HG03378 (cell line): Measurements from ENCODE around the gene BMI1.
"Not testable (repeated sequence)": the region's sequence is repeated elsewhere in the genome, so short reads cannot be mapped to it uniquely, and the experiment has no call there.

Source experiments
- ATAC-seq: cut with Tn5 transposase; IDR thresholded peaks from one replicate; pipeline ENCODE4 v1.9.1; 2021; ENCODE audit warnings: mild to moderate bottlenecking, moderate library complexity; ENCODE audit not compliant: unreplicated experiment

BMI1 gene

DNA sequence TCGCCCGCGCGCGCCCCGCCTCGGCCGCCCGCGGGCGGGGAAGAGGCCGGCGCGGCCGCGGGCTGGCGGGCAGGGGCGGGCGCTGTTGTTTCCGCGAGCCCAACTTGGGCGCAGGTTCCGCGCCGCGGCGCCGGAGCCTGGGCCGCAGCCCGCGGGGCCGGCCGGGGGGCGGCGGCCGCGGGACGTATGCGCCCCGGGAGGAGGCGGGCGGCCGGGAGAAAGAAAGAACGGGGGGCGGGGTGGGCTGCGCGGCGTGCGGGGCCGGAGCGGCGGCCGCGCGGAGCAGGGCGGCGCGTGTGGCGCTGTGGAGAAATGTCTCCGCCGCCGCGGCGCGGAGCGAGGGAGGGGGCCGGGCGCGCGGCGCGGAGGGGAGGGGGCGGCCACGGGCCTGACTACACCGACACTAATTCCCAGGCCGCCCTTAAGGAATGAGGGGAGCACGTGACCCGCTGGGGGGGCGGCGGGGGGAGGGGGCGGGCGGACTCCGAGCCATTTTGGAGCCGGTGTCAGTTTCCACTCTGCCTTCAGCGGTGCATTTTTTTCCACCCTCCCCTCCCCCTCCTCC, at the start of gene BMI1:
Gene BMI1 (plus strand): TSS at position 509 of the 565 bp plus-strand sequence. CDS start 5,351 bp downstream, outside the sequence.
- no peak for ATAC-seq

DNA sequence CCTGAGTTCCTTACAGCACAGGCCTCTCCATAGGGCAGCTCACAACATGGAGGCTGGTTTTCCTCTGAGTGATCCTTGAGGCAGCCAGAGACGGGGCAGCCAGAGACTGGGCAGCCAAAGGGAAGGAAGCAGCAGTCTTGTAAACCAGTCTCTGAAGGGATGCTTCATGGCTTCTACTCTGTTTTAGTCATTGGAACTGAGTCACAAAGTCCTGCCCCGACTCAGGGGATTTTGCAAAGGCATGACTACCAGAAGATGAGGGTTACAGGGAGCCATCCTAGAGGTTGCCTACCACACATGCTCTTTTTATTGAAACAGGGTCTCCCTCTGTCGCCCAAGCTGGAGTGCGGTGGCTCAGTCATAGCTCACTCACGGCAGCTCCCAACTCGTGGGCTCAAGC, 49.1 kb upstream of the BMI1 start:
- ATAC-seq = no peak

DNA sequence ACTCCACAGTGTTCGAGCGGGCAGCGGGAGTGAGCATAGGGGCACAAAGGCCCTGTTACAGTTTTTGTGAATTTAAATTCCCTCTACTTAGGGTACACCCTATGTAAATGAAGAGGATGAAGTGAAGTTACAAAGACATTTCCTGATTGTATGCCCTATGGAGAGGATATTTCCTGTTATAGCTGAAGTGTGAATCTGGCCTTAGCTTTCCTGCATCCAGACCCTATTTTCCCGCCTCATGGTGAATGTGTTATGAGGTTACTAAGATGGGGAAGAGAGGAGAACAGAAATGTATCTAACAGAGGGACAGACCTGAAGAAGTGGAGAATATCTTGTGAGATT, 42.5 kb upstream of the BMI1 start:
- ATAC-seq = no peak

DNA sequence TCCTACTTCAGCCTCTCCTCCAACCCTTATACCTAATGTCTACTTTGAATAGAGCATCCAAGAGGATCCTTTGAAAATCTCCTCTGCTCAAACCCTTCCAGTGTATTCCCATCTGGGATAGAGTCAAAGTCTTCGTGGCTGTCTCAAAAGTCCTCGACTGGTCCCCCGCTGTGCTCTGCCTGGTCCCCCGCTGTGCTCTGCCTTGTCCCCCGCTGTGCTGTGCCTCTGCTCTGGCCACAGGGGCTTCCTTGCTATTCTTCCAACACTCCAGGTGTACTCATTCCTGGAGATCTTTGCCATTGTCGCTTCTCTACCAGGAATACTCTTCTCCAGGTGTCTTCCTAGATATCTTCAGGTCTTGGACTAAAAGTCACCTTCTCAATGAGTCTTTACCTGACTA, 40.8 kb upstream of the BMI1 start:
- ATAC-seq = no peak

DNA sequence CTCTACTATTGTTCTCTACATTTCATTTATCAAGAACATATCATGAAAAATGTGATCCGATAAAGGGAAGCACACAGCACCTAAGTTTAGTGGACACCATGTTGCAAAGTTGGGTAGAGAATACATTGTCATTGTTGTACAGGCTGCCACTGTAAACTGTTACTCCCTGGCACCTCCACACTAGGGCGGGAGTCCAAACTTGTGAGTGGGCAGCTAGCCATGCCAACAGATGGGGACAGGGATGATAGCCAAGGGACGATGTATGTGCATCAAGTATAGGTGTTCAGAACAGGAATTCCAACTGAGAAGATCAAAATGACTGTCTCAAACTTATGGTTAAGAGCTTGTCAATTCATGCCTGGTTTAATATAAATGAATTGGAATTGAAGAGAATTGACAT, 35.8 kb upstream of the BMI1 start:
- no peak for ATAC-seq

DNA sequence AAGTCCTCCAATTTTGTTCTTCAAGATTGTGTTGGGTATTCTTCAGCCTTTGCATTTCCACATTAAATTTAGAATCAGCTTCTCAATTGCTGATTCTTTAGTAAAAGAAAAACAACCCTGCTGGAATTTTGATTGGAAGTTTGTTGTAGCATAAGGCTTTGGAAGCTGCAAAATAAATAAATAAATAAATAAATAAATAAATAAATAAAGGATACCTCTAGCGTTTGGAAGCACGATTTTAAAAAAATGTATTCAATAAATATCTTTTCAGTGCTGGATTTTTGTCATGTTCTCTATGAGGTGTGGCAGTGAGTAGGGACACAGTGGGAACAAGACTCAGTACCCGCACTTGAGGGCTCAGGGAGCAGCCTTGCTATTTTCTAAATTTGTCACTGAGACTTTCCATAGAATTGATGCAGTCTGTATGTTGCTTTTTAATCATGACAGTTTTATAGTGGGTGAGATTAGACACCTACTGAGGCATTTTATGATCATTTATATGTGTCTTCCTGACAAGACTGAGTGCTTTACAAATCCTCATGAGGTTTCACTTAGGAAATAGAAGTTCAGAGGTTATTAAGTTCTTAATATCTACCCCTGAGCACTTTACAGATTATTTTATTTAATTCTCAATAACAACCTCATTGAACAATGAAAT, 27.0 kb upstream of the BMI1 start:
- no peak for ATAC-seq

DNA sequence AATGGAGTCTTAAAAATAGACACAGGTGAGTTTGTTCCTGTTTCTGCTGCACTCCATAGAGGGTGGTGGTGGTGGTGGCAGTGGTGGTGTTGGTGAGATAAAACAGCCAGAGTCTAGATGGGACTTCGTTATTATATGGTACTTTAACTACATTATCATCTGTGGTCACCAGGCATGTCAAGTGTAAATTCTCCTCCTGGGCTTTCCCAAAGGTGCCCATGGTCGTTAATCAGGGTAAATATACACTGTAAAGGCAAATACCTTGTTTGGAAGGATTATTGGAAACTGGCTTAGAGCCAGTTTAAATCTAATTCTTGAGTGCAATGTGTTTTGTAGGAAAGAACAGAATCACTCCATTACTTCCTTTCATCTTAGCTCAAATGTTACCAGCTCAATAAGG, 26.2 kb upstream of the BMI1 start:
- ATAC-seq = no peak

DNA sequence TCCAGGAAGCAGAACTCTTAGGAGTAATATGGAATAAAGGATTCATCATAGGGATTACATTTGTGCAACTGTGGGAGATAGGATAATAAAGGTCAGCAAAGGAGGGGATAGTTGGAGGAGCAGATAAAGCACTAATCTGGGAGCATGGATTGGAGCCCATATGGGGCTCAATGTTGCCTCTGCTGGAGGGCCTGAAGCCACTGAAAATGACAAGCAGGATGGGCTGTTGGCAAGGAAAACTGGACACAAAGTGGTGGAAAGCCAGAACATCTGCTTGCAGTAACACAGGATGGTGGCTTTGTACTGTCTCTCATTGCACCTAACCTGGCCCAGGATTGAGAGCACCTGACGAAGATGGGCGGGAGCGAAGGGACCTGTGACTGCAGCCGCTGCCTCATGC, 19.7 kb upstream of the BMI1 start:
- ATAC-seq = no peak

DNA sequence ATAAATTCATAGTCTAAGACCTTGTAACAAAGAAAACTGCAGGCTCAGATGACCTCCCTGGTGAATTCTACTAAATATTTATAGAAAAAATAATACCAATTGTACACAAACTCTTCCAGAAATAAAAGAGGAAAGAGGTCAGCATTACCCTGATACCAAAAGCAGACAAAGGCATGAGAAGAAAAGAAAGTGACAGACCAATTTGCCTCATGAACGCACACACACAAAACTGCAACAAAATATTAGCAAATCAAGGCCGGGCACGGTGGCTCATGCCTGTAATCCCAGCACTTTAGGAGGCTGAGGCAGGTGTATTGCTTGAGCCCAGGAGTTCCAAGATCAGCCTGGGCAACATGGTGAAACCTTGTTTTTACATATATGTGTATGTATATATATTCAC, 17.4 kb upstream of the BMI1 start:
- no peak for ATAC-seq

DNA sequence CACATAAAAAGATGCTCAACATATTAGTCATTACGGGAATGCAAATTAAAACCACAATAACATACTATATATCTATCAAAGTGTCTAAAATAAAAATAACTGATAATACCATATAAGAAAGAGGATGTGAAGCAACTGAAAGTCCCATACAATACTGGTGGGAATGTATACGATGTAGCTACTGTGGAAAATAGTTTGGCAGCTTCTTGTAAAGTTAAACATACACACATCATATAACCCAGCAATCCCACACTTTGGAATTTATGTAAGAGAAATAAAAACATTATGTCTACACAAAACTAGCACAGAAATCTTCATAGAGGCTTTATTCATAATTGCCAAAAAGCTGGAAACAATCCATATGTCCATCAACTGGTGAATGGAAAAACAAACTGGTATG, 15.2 kb upstream of the BMI1 start:
- no peak for ATAC-seq

DNA sequence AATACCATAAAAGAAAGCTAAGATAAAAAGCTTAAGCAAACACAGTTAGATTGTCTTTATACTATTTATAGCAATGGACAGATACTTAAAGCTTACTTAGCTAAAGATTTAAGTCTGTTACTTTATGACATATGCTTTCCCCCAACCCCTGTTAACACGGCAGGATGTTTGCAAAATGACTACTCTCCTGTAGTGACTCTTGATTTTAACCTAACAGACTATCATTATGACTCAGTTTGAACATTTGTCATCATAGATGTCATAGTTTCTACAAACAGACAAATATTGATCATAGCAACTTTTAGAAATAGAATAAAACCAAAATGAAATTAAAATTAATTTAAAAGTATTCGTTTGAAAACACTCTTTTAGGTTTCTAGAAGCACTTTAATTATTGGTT, 12.5 kb upstream of the BMI1 start:
- peak; percentile 97 for ATAC-seq

DNA sequence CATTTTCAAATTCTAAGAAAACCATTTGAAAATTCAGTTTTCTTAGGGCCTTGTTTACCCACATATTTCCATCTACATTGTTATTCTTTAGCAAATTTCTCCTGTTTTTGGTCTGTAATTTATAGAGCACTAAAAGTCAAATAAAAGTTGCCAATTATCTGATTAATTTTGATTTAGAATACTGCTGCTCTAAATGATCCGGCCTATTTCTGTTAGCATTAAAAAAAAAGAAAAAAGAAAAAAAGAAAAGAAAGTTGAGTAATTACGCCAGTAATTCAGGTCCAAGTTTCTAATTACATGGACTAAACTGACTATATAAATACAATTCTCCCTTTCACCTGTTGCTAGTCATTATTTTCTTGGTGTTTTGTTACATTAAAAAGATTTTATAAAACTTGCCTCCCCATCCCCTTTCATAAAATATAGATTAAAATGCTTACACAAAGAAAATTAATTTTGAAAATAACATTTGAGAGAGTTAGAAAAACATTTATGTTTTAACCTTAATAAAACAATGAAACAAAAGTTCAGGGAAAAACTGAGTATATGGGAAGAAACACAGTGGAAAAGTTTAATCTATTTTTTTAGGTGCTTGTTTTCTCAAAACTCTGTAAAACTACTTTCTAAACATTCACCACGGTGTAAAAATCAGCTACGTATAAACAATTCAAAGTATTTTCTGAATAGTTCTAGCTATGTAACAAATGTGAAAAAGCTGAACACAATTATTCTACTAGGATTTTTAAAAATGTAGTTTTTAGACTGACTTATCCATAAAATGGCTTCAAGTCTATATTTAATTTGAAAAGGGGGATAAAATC, 11.5 kb upstream of the BMI1 start:
- ATAC-seq = no peak

DNA sequence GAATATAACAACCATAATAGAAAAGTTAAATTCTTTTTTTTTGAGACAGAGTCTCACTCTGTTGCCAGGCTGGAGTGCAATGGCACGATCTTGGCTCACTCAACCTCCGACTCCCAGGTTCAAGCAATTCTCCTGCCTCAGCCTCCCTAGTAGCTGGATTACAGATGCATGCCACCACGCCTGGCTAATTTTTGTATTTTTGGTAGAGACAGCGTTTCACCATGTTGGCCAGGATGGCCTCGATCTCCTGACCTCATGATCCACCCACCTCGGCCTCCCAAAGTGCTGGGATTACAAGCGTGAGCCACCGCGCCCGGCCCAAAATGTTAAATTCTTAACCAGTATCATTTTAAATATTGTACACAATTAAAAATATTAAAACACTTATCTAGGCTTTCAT, 10.9 kb upstream of the BMI1 start:
- not testable (repeated sequence) for ATAC-seq

DNA sequence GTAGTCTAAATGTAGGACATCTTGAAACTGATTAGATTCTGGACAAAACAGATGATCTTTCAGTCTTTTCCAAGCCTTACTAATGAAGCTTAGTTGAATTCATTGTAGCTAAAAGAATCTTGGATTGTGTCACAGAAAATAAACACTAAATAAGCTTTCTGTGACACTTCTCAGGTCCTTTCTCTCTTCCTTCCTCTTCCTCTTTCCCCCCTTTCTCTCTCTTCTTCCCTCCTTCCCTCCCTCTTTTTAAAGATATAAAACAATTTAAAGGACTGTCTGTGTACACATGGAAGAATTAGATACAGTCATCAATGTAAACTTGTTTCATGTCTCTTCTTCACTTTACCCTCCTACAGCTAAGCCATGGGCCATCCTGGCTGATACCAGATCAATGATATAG, 10.0 kb upstream of the BMI1 start:
- no peak for ATAC-seq

DNA sequence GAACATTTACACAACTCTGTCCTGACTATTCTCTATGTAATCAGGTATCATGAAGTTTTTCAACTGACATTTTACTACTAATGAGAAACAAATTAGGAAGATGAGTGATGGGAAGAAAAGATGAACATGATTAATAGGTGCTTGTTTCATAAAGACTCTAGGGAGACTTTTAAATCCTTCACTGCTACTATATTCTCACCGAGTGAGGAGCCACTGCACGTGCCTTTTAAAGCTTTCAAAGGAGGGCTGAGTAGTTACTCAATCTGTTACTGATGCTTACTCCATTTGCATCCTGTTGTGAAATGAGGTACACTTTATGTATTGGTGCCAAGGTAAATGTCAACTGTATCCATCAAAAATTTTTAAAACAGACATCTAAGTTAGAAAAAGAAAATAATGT, 6.0 kb upstream of the BMI1 start:
- no peak for ATAC-seq

DNA sequence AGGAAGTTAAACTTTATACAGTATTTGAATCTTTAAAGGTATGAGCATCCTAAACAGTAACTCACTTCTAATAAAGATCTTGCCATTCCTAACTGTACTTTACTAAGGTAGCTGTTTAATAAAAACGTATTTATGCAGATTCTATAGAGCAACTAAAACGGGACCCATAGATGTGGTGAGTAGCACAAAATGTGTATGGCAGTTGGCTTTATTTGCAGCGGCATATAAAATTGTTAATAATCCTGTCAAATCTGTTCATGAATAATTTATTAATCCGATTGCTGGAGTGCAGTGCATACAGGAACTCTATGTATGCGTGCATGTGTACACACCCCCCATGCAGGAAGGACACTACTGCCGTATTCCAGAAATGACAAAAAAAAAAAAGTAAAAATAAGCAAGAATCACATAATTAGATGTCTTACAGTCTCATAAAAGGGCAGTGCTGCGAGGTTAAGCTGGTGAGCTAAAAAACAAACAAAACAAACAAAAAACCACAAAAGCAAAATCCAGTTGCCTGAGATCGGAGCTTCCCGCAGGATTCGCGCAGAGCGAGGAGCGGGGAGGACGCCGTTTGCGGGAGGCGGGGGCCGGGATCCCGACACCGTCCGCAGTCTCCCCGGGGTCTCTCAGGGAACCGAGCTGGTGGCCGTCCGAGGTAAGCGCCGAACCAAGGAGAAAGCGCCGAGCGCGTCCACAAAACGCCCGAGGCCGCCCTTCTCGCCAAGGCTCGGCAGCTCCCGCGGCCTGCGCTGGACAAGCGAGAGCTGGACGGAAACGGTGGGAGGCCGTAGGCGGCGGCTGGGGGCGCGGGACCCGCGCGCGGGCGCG, 5.2 kb upstream of the BMI1 start:
- ATAC-seq = peak; percentile 8

DNA sequence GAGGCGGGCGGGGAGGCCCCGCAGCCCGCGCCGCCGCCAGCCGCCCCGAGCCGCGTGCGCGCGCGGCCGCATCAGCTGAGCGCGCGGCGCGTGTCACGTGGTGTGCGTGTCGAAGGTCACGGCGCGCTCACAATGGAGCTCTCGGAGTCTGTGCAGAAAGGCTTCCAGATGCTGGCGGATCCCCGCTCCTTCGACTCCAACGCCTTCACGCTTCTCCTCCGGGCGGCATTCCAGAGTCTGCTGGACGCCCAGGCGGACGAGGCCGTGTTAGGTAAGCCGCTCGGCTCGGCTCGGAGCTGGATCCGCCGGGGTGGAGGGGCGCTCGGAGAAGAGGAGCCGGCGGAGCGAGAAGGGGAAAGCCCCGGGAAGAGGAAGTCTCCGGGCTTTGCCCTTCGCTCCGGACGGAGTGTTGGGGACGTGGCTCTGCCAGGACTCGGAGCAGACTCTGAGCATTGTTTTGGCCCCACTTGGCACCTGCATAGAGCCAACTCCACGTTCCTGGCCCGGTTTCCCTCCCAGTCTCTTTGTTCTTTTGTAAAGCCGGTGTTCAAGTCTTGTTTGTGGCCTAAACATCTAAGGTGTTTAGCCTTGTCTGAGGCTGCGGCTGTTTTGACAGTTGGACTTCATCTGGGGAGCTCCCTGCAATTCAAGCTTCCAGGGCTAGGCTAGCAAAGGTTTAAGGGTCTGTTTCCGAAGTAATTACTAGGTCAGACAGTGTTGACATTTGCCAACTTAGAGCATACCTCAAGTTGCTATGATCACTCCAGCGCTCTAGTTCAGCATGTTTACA, 4.4 kb upstream of the BMI1 start, which contains the start of gene COMMD3:
Gene COMMD3 (plus strand): TSS at position 103 of the 790 bp plus-strand sequence. CDS start 30 bp downstream, at position 133.
- ATAC-seq = peak; percentile 68

DNA sequence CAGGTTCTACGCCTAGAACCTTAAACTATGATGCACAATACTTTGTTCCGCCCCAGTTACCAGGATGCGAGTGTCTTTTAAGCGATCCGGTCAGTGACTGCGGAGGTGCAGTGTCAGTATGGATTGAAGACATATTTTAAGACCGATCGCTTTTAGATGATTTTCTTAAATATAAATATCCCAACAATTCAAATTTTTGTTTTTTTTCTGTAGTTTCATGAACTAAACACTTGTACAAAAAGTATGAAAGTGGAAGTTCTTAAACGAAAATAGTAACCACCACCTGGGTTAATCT, 3.9 kb upstream of the BMI1 start:
- peak; percentile 29 for ATAC-seq

DNA sequence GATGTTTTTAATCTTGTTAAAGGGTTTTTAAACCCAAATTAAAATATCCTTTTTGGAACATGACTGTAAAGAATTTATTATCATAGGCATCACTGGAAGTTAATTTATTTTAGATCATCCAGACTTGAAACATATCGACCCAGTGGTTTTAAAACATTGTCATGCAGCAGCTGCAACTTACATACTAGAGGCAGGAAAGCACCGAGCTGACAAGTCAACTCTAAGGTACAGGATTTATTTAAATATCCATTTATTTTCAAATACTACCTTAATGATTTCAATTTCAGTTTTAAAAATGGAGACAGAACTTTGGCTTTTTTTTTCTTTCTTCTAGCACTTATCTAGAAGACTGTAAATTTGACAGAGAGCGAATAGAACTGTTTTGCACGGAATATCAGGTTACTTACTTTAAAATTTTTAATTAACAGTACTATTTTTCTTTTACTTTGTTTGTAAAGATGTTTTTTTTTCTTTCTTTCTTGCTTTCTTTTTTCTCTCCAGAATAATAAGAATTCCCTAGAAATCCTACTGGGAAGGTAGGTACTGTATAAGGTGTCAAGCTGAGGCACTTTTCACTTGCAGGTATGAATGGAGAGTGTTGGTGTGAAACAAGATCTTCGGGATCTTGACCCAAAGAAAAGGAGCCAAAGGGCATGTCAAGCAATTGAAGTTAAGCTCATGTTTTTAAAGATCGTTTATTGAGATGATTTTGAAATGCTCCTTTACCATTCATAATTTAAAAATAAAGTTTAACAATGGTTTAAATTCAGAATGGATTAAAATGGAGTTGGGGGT, 2.9 kb upstream of the BMI1 start:
- ATAC-seq = no peak

DNA sequence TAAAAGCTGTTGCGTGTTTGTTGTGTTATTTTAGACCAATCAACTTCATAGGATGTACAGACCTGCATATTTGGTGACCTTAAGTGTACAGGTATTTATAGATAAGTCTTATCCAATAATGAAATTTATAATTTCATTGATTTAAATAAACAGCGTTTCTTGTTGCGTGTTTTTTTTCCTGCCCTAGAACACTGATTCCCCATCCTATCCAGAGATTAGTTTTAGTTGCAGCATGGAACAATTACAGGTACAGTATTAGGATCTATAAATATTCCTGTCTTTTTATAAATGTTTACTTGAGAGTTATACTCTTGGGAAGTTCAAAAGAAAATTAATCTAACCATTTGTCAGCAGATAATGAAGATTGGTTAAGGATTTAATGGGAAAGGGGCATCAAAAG, 2.1 kb upstream of the BMI1 start:
- ATAC-seq = no peak
